GM18505 (cell line): ENCODE data around the gene NAA80.

ENCODE experiments used
- ATAC-seq: cut with Tn5 transposase; IDR thresholded peaks from one replicate; pipeline ENCODE4 v1.9.1; 2021; ENCODE audit not compliant: unreplicated experiment
- POLR2A ChIP-seq: IDR thresholded peaks from 4 replicates; pipeline ENCODE4 v1.6.1; 2011; ENCODE audit warnings: borderline replicate concordance; ENCODE audit not compliant: insufficient read depth, insufficient read length; ENCODE audit errors: extremely low read depth

Gene NAA80

GRCh38 chr3:50338965-50339364, 39.8 kb upstream of the NAA80 start:
- no peak for TF ChIP-seq POLR2A
- no peak for ATAC-seq

GRCh38 chr3:50337175-50337861, 38.1 kb upstream of the NAA80 start:
- peak; percentile 76 for TF ChIP-seq POLR2A
- peak; percentile 75 for ATAC-seq

GRCh38 chr3:50336452-50337174, 37.4 kb upstream of the NAA80 start:
- no peak for TF ChIP-seq POLR2A
- ATAC-seq: peak; percentile 34

GRCh38 chr3:50334339-50335075, 35.3 kb upstream of the NAA80 start:
- no peak for ATAC-seq
- no peak for TF ChIP-seq POLR2A

GRCh38 chr3:50333744-50334328, 34.6 kb upstream of the NAA80 start:
- TF ChIP-seq POLR2A: no peak
- ATAC-seq: no peak

GRCh38 chr3:50331364-50331907, 32.2 kb upstream of the NAA80 start:
- TF ChIP-seq POLR2A: no peak
- no peak for ATAC-seq

- no peak for TF ChIP-seq POLR2A
- no peak for ATAC-seq
Measured at GRCh38 chr3:50330330-50330729, 31.1 kb upstream of the NAA80 start.

GRCh38 chr3:50327943-50328691, 28.9 kb upstream of the NAA80 start, which contains the start of gene TUSC2:
TSS of gene TUSC2 (minus strand) at chr3:50328223. CDS start at chr3:50328099, 124 bp downstream.
- TF ChIP-seq POLR2A: peak; percentile 86
- ATAC-seq: peak; percentile 65

GRCh38 chr3:50327129-50327528, 27.9 kb upstream of the NAA80 start:
- no peak for ATAC-seq

GRCh38 chr3:50326182-50326541, 27.0 kb upstream of the NAA80 start:
- TF ChIP-seq POLR2A: no peak
- no peak for ATAC-seq

More at GRCh38 chr3:50327129-50327528, 27.9 kb upstream of the NAA80 start:
- no peak for TF ChIP-seq POLR2A

- no peak for TF ChIP-seq POLR2A
- ATAC-seq: no peak
Measured at GRCh38 chr3:50325497-50326181, 26.4 kb upstream of the NAA80 start.

- ATAC-seq: no peak
- no peak for TF ChIP-seq POLR2A
Measured at GRCh38 chr3:50325113-50325480, 25.9 kb upstream of the NAA80 start.
